Thyroid gland (tissue), 4 donors: Measurements from ENCODE around the gene SHANK2.

Source experiments
- POLR2A ChIP-seq, 2 donors: fragments of 450-650 bp; IDR thresholded peaks; one replicate each; pipeline ENCODE4 v1.6.1; 2017; ENCODE audit warnings: antibody characterized with exemption in 2 of 2, mild to moderate bottlenecking in 2 of 2, moderate library complexity in 1 of 2
- TF ChIP-seq, protein P1 (sequence below), 6 experiments: fragments of 200-600 bp in 3 of 6; fragments of 450-650 bp in 3 of 6; sonication (generic) in 3 of 6; IDR thresholded peaks; one replicate each; pipeline ENCODE4 v1.5.1; 2016 to 2019; ENCODE audit warnings: antibody characterized with exemption in 6 of 6, mild to moderate bottlenecking in 2 of 6, inconsistent platforms in 1 of 6, moderate library complexity in 1 of 6

DNA sequence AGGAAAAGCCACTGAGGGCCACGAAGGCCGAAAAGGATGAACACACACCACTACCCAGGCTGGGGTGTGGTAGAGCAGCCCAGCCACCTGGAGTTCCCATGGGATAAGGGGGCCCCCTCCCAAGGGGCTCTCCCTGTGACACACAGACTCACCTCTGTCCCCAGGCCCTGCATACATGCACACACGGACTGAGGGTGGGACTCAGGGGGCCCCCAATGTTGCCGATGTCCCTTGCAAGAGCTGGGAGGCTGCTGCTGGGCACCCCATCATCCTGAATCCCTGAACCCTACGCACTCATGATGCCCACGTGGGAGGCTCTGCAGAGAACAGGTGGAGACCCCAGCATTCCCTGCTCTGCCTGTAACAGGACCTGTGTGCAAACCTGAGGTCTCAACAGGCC, 14.5 kb downstream of the SHANK2 start:
- TF ChIP-seq, protein P1, sequence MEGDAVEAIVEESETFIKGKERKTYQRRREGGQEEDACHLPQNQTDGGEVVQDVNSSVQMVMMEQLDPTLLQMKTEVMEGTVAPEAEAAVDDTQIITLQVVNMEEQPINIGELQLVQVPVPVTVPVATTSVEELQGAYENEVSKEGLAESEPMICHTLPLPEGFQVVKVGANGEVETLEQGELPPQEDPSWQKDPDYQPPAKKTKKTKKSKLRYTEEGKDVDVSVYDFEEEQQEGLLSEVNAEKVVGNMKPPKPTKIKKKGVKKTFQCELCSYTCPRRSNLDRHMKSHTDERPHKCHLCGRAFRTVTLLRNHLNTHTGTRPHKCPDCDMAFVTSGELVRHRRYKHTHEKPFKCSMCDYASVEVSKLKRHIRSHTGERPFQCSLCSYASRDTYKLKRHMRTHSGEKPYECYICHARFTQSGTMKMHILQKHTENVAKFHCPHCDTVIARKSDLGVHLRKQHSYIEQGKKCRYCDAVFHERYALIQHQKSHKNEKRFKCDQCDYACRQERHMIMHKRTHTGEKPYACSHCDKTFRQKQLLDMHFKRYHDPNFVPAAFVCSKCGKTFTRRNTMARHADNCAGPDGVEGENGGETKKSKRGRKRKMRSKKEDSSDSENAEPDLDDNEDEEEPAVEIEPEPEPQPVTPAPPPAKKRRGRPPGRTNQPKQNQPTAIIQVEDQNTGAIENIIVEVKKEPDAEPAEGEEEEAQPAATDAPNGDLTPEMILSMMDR (IDR thresholded peaks at IDR 0.05): no peak
- no peak for TF ChIP-seq POLR2A (IDR thresholded peaks at IDR 0.05)
